HG03025 (cell line): ENCODE results near the gene POLD2.
"Not testable (repeated sequence)": the region's sequence is repeated elsewhere in the genome, so short reads cannot be mapped to it uniquely, and the experiment has no call there.

Source experiments
- ATAC-seq: cut with Tn5 transposase; IDR thresholded peaks from one replicate; pipeline ENCODE4 v1.9.1; 2021; ENCODE audit warnings: mild to moderate bottlenecking, moderate library complexity; ENCODE audit not compliant: unreplicated experiment, low FRiP score

POLD2 gene

DNA sequence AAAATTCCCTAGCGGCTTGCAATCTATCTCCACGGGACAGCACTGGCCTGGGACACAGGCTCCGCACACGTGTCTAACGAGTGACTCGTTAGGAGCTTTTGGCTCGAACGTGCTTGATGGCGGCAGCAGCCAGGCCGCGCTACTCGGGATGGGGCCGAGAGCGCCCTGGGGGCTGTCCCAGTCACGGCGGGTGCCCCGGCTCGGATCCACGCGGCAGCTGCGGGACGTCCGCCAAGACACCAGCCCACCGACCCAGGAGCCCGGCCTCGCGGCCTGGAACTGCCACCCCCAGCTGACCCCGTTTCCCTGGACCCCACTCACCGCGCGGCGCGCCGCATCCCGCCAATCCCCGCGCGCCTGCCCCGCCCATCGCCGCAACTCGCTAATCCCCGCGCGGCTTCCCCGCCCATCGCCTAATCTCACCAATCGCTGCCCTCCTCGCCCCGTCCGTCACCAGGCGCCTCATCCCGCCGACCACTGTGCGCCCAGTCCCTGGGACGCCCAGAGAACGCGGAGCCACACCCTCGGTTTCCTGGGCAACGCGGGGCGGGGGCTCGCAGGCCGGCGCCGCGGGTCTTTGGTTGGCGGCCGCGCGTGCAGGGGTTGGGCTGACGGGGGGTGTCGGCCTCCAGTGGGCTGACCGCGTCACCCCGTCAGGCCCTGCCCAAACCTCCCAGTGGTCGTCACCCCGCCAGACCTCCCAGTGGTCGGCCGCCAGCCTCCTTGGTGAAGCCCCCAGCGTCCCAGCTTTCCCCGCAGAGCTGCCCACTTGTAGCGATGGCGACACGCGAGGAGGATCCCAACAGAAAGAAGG lies at the start of gene POLD2:
Gene POLD2 (minus strand): TSS at position 359 of the 814 bp plus-strand sequence. CDS start 1,495 bp downstream, outside the sequence.
- ATAC-seq: peak; percentile 97

- no peak for ATAC-seq
Measured at GRCh38 chr7:44172803-44173424, 49.6 kb upstream of the POLD2 start.

DNA sequence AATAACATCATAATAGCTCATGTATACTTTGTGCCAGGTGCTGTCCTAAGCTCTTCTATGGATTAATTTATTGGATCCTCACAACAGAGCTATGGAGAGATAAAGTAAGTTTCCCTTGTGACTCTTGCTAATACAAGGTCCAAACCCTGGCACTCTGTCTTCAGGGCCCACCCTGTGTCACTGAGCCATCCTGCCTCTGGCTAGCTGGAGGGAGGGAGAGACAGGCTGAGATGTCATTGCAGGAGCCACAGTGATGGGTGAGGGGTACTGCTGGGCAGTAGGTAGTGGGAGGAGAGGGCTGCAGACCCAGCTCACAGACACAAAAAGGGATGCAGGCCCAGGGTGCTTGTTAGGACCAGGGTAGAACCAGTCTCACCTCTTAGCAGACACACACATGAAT lies 49.0 kb upstream of the POLD2 start:
- no peak for ATAC-seq

GRCh38 chr7:44171901-44172300 lies 48.6 kb upstream of the POLD2 start:
- ATAC-seq: not testable (repeated sequence)

DNA sequence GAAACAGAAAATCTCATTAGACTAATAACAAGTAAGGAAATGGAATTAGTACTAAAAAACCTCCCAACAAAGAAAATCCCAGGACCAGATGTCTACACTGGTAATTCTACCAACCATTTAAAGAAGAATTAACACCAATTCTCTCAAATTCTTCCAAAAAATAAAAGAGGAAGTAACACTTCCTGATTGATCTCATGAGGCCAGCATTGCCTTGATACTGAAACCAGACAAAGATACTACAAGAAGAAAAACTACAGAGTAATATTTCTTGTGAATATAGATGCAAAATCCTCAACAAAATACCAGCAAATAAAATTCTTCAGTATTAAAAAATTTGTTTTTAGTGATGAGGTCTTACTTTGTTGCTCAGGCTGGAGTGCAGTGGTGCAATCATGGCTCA lies 44.6 kb upstream of the POLD2 start:
- no peak for ATAC-seq

DNA sequence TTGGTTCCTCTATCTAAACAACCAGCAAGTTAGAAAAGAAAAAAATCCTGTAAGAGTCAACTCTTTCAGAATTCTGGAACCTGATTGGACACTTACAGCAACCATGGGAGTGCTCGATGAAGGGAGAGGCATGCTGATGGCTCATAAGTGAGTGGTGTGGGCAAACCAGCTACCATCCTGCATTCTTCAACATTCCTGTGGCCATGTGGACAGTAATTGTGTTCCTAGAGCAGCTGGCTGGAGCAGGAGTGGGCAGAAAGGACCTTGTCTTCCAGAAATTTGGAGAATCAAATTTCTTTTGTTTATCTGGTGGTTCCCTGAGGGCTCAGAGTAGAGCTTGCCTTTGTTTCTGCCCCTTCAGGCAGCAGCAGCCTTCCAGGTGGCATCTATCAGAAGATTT lies 40.2 kb upstream of the POLD2 start:
- ATAC-seq: no peak

- ATAC-seq: no peak
Measured at GRCh38 chr7:44162785-44163395, 39.5 kb upstream of the POLD2 start.

DNA sequence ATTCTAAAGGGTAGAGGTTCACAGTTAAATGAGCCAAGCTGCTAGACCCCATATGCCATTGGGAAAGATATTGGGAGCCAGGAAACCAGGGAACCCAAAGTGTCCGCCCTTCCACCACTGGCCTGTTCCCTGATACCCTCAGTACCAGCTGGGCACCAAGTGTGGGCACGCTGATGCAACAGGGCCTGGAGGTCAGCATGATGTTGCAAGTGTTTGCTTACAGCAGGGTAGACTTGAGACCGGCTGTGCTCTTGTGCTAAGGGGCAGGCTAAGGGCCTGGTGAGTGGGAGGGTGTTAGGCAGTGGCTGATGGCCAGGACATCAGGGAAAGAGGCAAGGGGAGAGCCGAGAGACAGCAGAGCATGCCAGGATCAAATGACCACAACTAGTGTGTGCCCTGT lies 38.8 kb upstream of the POLD2 start:
- no peak for ATAC-seq

- ATAC-seq: no peak
Measured at GRCh38 chr7:44161371-44161770, 38.0 kb upstream of the POLD2 start.

- ATAC-seq: no peak
Measured at GRCh38 chr7:44159824-44160630, 36.7 kb upstream of the POLD2 start.

DNA sequence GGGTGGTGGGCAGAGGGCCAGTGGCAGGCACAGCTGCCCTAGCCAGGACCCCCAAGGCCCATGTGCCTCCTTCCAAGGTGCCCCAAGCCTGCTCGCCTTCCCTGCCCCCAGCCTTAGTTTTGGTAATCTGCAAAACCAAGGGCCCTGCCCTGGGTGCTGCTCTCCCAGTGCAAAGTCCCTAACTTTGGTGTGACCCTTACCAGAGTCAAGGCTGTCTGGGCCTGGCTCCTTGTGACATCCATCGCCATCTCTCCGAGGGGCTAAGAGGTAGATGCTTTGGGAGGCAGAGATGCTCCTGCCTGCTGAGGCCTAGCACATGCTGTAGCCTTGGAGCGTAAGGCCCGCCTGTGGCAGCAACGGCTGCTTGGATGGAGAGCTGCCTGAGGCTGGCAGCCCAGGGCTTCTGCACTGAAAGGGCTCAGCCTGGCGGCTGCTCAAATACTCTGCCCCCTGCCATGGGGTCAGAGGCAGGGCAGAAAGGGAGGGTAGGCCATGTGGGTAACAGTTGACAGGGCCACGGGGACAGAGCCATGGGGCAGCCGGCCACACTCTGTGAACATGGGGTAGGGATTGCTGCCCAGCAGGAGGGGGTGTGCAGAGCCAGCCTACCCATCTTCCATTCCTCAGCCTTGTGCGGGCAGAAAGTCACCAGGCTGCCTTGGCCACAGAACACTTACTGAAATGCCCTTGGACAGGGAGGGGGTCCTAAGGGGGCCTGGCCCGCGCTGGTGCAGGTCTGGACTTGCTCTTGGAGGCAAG lies 35.7 kb upstream of the POLD2 start:
- ATAC-seq: no peak

DNA sequence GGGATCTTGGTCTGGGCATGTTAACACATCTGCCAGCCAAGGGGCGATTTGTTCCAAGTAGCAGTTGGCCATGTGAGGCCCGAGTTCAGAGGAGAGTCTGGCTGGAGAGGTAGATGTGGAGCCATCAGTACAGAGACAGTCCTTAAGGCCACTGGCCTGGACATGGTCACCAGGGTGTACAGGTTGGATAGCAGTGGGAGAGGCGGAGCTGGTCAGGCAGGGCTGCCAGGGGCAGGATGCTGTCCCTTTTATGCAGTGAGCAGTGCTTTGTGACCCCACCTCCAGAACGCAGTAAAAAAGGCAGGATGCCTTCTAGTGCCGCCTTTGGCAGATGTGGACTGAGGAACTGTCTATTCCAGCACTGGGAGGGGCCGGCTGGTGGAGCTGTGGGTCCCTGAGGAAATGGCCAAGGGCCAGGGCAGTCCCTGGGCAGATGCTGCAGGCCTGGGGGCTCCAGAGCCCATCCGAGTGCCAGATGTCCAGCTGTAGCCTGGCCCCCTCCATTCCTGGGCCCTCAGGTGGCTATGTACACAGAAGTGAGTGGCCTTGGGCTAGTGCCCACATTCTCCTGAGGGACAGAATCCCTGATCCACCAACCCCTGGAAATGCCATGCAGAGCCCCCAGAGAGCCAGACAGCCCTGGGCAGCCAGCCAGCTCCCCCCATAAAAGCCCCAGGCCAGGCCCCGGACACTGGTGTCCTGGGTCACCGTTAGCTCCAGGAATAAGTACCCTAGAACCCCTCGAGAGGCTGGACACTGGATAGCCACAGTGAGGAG lies 34.9 kb upstream of the POLD2 start:
- no peak for ATAC-seq

GRCh38 chr7:44157116-44158080 lies 34.0 kb upstream of the POLD2 start:
- ATAC-seq: no peak

- no peak for ATAC-seq
Measured at GRCh38 chr7:44156453-44157010, 33.2 kb upstream of the POLD2 start.

DNA sequence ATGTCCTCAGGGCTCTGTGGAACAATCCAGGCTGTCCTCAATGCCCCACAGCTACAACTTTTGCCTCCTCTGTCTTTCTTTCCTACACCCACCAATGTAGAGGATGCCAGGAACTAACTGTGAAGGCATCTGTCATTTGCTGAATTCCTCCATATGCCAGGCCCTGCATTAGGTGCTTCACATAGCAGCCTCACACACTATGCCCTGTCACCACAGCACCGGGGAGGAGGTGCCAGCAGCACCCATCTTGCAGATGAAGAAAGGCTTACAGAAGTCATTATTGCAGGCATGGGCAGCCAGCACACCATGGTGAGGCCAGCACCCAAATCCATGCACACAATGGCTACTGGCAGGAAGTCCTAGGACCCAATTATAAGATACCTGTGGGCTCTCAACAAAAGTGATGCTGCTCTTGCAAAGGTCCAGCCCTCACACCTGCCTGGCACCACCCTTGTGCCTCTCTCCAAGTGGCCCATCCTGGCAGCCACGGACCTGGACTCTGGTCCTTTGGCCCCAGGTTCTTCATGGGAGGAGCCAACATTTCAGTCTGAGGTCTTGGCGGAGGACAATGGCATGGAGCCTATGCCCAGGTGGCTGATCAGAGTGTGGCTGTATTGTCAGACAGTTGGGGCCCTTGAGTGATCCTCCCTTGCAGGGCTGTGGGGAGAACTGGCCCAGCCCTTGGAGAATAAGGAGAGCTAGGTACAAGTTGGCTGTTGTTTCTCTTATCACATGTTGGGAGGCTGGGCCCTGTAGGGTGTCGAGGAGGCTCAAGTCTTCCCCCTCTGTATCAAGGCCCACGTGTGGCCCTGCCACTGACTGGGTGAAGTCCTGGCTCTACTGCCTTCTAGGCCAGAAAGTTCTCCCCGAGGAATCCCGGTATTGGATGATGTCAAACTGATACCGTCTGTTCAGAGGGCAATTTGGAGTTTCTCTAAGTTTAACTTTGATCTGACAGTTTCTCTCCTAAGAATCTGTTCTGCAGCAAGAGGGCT lies 32.1 kb upstream of the POLD2 start:
- ATAC-seq: no peak

DNA sequence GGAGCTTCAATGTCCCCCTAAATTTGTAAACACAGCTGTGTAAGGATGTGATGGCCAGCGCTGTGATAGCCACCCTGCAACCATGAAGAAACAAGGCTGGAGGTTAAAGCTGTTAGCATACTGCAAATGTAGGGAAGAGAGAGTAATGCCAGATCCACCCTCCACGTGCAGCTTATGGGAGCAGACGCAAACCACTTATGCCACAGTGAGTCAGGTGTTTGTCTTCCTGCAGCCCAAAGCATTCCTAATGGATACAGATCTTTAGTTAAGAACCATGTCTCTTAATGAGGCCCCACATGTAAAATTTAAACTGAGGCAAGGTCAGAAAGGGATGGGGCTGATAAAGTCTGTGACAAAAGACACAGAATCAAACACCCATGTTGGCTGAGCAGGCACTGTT lies 31.4 kb upstream of the POLD2 start:
- ATAC-seq: no peak

DNA sequence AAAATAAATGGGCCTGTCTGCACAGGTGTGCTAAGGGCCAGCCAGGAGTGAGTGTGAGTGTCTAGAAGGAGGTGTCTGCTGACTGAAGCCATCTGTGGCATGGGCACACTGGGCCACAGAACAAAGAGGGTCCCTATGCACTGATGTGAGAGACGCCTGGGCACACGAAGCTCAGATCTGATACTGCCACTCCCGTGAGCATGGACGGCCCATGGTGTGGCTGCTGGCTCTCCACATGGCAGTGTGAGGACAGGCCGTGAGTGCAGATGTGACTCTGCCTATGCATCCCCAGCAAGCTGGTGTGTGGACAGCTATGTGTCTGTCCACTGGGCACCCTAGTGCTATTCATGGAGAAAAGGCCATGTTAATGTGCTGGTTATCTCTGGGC lies 30.6 kb upstream of the POLD2 start:
- no peak for ATAC-seq
